AG04450 (cell line): Measurements from ENCODE around the gene PPP4R3A. TPM values are rescaled to one million over a fixed set of nuclear protein-coding genes. Genes with fewer than 3 reads are reported as not detected.
"Not testable (repeated sequence)": the region's sequence is repeated elsewhere in the genome, so short reads cannot be mapped to it uniquely, and the experiment has no call there.

Source experiments
- CTCF ChIA-PET: fragments of 300-600, 350-600 bp; formaldehyde crosslinking; extraction: SDS; loops from one replicate; lab custom pipeline; 2022; ENCODE audit warnings: antibody characterized with exemption, inconsistent platforms; lab: Charles Lee
- POLR2A ChIA-PET: fragments of 350-600 bp; formaldehyde crosslinking; extraction: SDS; loops from one replicate; lab custom pipeline; 2021; ENCODE audit warnings: antibody characterized with exemption, inconsistent platforms; lab: Yijun Ruan, JAX
- DNase-seq: peaks from one replicate; pipeline ENCODE4 v3.0.0-alpha.2; 2011; ENCODE audit warnings: low read depth, low spot score
- H3K27ac ChIP-seq: one replicate; pipeline ENCODE4 v1.5.1; 2012; ENCODE audit warnings: low read depth, low read length, control low read depth
- H3K27me3 ChIP-seq: one replicate; pipeline ENCODE4 v1.6.0; 2012; ENCODE audit warnings: low read length; ENCODE audit not compliant: control insufficient read depth, insufficient read depth
- H3K4me3 ChIP-seq: 2 replicates; pipeline ENCODE4 v1.5.1; 2011; ENCODE audit warnings: mild to moderate bottlenecking, low read depth, low read length, control low read depth
- H3K9me3 ChIP-seq: 2 replicates; pipeline ENCODE4 v1.5.1; 2012; ENCODE audit warnings: low read length; ENCODE audit not compliant: control insufficient read depth, insufficient read depth
- CTCF ChIP-seq: IDR thresholded peaks from 2 replicates; pipeline ENCODE4 v1.5.1; 2011; ENCODE audit warnings: low read depth, low read length, control low read depth, inconsistent platforms
- polyA plus RNA-seq: library from polyadenylated mRNA; depleted of rRNA; stranded (reverse); fragments of >200 nt; gene quantifications from 2 replicates; pipeline ENCODE4 v1.2.3, GENCODE V29; 2011

The PPP4R3A gene
- polyA plus RNA-seq, 1 experiment = 46.9 TPM

DNA sequence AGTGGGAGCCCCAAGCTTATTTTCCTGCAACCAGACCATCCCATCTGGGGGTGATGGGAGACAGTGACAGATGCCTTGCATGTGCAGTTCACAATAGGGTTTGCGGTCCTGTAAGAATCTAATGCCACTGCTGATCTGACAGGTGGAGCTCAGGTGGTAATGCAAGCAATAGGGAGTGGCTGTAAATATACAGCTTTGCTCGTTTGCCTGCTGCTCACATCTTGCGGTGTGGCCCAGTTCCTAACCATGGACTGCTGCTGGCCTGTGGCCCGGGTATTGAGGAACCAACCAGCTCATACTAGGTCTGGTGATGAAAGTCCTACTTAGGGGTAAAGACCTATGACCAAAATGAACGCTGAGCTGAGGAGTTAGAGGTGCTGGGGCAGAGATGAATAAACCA lies 56.4 kb downstream of the PPP4R3A start:
- TF ChIP-seq CTCF = no peak
- ChIA-PET POLR2A (no interaction called here), CTCF (no interaction called here)
- Histone ChIP-seq H3K27ac (no peak overlapping the region), H3K4me3 (no peak overlapping the region), H3K27me3 (no peaks in the 10 kb centered on the region), H3K9me3 (no peaks in the 10 kb centered on the region)
- no peak for DNase-seq

- H3K4me3 ChIP-seq = no peak overlapping the region
- peaks cover 3% of the 10 kb centered on the region for H3K27me3 ChIP-seq
- H3K27ac ChIP-seq = no peak overlapping the region
- ChIA-PET POLR2A (no interaction called here), CTCF (no interaction called here)
- H3K9me3 ChIP-seq = no peaks in the 10 kb centered on the region
- no peak for TF ChIP-seq CTCF
- DNase-seq = no peak
Measured at GRCh38 chr14:91444335-91445020, 65.6 kb downstream of the PPP4R3A start.

DNA sequence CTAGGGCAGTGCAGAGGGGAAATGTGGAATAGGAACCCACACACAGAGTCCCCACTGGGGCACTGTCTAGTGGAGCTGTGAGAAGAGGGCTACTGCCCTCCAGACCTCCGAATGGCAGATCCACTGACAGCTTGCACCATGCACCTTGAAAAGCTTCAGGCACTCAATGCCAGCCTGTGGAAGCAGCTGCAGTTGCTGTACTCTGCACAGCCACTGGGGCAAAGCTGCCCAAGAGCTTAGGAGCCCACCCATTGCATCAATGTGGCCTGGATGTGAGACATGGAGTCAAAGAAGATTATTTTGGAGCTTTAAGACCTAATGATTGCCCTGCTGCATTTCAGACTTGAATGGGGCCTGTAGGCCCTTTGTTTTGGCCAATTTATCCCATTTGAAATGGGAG lies 70.8 kb downstream of the PPP4R3A start:
- H3K4me3 ChIP-seq = no peak overlapping the region
- no peaks in the 10 kb centered on the region; the same call in 1 of the 2 replicates for H3K9me3 ChIP-seq
- H3K27me3 ChIP-seq = no peaks in the 10 kb centered on the region
- DNase-seq = no peak
- ChIA-PET CTCF (no interaction called here), POLR2A (no interaction called here)
- TF ChIP-seq CTCF = no peak
- no peak overlapping the region for H3K27ac ChIP-seq

DNA sequence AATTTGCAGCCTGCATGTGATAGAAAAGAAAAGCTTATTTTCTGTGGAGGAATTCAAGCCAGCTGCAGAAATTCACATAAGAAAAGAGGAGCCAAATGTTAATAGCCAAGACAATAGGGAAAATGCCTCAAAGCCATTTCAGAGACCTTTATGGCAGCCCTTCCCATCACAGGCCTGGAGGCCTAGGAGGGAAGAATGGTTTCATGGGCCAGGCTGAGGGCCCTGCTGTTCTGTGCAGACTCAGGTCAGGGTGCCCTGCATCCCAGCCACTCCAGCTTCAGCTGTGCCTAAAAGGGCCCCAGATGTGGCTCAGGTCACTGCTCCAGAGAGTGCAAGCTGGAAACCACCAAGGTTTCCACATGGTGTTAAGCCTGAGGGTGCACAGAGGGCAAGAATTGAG lies 71.3 kb downstream of the PPP4R3A start:
- TF ChIP-seq CTCF = no peak
- ChIA-PET POLR2A (no interaction called here), CTCF (no interaction called here)

DNA sequence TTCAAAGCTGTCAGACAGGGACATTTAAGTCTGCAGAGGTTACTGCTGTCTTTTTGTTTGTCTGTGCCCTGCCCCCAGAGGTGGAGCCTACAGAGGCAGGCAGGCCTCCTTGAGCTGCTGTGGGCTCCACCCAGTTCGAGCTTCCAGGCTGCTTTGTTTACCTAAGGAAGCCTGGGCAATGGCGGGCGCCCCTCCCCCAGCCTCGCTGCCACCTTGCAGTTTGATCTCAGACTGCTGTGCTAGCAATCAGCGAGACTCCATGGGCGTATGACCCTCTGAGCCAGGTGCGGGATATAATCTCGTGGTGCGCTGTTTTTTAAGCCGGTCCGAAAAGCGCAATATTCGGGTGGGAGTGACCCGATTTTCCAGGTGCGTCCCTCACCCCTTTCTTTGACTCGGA lies 73.8 kb downstream of the PPP4R3A start:
- H3K4me3 ChIP-seq, H3K27ac ChIP-seq, H3K27me3 ChIP-seq, POLR2A ChIA-PET, H3K9me3 ChIP-seq, CTCF ChIA-PET, DNase-seq: not testable (repeated sequence)

More for the DNA sequence above, 71.3 kb downstream of the PPP4R3A start:
- Histone ChIP-seq H3K27me3 (no peaks in the 10 kb centered on the region), H3K9me3 (no peaks in the 10 kb centered on the region; the same call in 1 of the 2 replicates), H3K27ac (no peak overlapping the region), H3K4me3 (no peak overlapping the region)
- DNase-seq = no peak
